ENCODE data around the gene MRPL32.

The MRPL32 gene

DNA sequence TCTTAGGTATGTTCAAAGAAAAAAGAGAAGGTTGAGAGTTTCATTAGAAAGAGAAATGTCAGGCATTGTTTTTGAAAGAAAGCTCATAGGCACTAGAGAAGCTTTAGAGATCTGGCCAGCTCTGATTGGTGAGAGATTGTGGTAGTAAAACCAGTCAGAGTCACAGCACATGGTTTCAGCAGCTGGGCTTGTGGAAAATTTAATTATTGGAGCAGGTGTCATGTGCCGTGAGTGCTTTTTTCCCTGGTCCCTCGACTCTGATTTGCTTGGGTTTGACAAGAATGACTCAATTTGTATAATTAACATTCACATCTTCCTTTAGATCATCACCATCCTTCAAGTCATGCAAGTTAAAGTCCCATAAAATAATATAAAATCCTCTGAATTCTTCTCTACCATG is 35.2 kb downstream of the MRPL32 start:
- DNase-seq: no peak

DNA sequence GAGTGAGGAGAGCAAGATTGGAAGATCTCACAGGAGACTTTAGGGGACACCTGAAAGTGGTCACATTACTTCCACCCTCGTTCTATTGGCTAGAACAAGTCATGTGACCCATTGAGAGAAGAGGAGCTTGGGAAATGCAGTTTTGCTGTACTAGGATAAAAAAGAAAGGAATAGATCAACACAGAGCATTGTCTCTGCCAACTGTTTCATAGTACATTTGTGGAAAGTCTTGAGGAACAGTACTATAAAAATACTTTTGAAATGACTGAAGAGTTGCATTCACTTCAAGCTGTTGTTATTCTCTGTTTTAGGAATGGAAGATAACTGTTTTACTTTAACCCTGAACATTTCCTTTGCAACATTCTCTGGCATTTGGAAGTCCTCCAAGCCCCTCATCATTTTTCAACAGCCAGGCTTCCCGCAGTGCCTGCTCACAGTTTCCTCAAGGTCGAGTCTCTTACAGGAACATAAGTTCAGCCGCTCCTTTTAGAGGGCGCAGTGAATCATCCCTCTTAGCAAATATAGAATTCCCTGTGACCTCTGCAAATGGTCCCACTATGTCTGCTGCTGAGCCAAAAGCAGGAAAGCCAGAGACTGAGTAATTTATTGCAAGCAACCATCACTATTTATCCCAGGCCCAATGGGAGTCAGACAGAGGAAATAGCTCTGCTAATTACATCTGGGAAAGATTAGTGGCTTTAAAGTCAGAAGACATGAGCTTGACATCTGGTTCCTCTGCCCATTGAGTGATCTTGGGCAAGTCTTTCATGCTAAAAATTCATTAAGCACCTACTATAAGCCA is 40.7 kb downstream of the MRPL32 start:
- no peak for DNase-seq

DNA sequence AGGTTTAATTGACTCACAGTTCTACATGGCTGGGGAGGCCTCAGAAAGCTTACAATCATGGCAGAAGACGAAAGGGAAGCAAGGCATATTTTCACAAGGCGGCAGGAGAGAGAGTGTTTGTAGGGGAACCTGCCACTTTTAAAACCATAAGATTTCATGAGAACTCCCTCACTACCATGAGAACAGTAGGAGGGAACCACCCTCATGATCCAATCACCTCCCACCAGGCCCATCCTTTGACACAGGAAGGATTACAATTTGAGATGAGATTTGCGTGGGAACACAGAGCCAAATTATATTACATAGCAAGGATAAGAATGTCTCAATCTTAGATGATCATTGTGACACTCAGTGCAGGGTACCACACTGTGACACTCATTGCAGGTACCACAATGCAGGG is 44.2 kb downstream of the MRPL32 start:
- no peak for DNase-seq

DNA sequence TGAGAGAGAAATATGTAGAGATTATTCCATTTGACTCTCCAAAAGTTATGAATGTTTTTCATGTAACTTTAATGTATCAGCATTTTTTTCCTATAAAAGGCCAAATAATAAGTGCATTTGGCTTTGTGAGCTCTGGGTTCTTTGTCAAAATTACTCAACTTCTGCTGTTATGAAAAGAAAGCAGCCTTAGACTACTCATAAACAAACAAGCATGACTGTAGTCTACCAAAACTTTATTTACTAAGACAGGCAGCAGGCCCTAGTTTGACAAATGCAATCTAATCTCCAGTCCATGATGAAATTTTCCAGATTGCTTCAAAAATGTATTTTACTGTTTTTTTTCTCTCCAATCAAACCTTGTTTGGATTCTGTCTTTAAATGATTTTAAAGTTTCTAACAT is 46.3 kb downstream of the MRPL32 start:
- no peak for DNase-seq

DNA sequence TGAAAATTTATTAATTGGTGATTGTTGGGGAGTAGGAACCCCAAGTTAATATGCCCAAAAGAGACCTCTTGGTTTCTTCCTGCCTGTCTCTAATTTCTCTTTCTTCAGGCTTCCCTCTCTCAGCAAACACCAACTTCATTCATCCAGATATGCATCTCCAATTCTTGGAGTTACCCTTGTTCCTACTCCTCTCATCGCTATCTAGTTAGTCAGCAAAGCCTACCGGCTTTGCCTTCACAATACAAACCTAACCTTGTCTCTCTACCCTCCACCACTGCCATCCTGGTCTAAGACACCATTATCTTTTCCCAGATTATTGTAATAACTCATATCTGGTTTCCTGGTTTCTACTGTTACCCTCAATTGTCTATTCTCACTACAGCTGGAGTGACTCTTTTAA is 47.9 kb downstream of the MRPL32 start:
- no peak for DNase-seq

DNA sequence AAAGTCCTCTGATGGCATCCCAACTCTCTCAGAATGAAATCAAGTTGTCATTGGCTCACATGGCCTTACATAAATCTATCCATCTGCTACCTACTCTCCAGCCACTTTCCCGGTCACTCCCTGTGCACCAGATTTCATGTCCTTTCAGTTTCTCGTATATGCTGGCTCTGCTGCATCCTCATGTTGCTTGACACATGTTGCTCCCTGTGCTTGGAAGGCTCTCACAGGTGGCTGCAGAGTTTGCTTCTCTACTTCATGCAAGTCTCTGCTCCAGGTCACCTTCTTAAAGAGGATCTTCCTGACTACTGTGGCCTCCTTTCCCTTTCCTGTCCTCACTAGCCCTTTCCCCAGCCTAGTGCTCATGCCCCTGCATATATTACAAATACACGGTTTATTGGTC is 48.3 kb downstream of the MRPL32 start:
- no peak for DNase-seq

DNA sequence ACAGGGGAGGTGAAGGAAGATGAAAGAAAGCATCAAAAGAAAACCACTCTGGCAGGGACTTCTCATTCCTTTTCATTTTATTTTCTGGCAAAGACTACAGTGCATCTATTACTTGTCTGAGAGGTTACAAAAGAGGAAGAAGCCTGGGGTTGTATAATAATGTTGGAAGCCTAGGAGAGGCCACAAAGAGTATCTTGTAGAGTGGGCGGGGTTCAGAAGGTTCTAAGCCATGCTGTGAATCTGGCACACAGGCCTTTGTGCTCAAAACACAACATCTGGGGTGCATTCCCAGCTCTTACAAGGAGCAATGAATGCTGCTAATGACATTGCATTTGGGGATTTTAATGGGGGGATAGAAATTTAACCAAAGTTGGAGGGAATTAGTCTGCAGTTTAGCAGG is 49.4 kb downstream of the MRPL32 start:
- no peak for DNase-seq

DNA sequence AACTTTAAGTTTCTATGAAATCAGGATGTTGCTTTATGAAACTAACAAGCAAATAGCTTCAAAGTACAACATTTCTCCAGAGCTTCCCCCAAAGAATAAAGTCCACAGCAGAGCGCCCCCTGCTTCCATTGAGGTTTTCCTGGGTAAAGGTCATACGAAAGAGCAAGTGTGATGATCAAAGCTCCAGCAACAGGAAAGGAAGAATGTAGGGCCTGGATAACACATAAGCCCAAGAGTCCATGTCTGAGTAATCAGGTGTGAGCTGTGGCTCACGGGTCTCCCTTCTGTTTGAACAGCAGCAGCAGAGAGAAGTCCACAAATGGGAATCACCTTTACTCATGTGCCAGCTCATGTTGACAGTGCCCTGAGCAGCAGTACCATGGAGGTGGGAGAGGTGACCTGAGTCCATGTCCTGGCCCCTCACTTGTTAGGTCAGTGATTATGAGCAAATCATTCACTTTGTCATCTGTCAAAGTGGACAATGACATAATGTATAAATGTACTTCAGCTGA is 50.5 kb downstream of the MRPL32 start:
- DNase-seq: no peak

DNA sequence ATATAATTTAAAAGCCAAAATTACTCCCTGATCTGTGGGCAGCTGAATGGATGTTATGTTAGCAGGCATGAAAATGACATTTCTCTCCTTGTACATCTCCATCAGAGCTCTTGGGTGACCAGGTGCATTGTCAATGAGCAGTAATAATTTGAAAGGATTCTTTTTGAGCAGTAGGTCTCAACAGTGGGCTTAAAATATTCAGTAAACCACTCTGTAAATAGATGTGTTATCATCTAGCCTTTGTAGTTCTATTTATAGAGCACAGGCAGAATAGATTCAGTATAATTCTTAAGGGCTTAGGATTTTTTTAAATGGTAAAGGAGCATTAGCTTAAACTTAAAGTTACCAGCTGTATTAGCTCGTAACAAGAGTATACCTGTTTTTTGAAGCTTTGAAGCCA is 52.0 kb downstream of the MRPL32 start:
- DNase-seq: no peak

DNA sequence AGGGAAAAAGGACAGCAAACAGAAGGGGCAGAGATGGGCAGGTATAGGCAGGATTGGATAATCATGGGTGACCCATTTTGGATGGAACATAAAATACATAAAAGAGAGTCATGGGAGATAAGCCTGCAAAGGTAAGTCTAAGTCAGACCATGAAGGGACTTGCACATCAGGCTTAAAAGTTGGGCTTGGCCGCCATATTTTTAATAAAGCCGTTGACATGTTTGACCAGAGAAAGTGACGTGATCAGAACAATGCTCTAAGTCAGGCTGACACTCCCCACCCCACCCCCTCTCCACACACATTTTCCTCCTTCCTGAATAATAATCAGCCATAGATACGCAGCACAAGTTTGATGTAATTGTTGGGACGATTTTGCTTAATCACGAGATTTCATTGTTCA is 54.0 kb downstream of the MRPL32 start:
- DNase-seq: no peak

DNA sequence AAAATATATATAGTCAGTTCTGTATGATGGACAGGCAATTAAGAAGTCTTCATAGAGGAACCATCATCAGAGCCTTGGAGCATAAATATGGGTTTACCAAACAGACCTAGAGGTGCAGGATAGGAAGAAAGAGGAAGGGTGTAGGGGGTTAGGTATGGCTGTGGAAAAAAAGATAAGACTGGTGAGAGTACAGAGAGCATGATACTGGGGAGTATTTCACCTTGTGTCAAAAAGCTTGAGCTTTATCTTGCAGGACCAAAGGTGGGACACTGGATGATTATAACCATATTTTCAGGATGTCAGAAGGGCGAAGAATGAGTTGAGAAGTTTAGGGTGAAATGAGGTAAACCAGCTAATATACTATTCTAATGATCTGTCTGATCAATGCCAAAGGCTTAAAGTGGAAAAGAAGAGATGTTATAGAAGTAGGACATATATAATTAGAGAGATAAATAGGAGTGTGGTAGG is 54.6 kb downstream of the MRPL32 start:
- DNase-seq: no peak
